Measurements from ENCODE around the gene FOXI1. TPM values are rescaled to one million over a fixed set of nuclear protein-coding genes. Genes with fewer than 3 reads are reported as not detected.

Gene FOXI1
- not detected in 5 replicates for total RNA-seq (2022; extraction: Qiagen RNA extraction; ENCODE audit: low read depth)

DNA sequence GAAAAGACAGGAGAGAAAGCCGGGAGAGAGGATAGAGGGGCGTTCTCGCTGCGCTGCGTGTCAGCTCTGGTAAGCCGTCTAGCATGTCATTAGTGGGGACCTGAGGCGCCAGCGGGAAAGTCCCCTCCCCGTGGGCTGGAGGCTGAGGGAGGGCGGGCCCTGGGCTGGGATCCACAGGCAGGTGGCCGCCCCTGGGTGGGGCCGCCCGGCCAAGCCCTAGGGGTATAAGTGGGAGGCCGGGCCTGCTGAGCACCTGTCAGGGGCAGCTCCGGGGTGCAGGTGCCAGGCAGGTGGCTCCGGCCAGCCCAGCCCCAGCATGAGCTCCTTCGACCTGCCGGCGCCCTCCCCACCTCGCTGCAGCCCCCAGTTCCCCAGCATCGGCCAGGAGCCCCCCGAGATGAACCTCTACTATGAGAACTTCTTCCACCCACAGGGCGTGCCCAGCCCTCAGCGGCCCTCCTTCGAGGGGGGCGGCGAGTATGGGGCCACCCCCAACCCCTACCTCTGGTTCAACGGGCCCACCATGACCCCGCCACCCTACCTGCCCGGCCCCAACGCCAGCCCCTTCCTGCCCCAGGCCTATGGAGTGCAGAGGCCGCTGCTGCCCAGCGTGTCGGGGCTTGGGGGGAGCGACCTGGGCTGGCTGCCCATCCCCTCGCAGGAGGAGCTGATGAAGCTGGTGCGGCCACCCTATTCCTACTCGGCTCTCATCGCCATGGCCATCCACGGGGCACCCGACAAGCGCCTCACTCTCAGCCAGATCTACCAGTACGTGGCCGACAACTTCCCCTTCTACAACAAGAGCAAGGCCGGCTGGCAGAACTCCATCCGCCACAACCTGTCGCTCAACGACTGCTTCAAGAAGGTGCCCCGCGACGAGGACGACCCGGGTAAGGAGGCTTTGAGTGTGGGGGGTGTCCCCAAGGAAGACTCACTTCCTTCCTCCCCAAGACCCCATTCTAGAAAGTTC is at the start of gene FOXI1:
TSS of gene FOXI1 (plus strand) at position 256 of the 970 bp plus-strand sequence. CDS start at position 317, 61 bp downstream.

Other genes starting within 250 kb of the FOXI1 start
- gene INSYN2B, start 125.4 kb upstream of the FOXI1 start, total RNA-seq (2022; extraction: Qiagen RNA extraction; ENCODE audit: low read depth), result 0.61 to 1.2 TPM (median 0.91 TPM) in 5 replicates
- not detected in 5 replicates for gene C5orf58, start 127.1 kb downstream of the FOXI1 start, total RNA-seq (2022; extraction: Qiagen RNA extraction; ENCODE audit: low read depth)
- gene LCP2, start 191.9 kb downstream of the FOXI1 start, total RNA-seq (2022; extraction: Qiagen RNA extraction; ENCODE audit: low read depth), result not detected in 5 replicates